ENCODE data around the gene SLCO2B1. TPM values are rescaled to one million over a fixed set of nuclear protein-coding genes. Genes with fewer than 3 reads are reported as not detected.

SLCO2B1 gene
- total RNA-seq, 2 experiments from 2014 or later: not detected

DNA sequence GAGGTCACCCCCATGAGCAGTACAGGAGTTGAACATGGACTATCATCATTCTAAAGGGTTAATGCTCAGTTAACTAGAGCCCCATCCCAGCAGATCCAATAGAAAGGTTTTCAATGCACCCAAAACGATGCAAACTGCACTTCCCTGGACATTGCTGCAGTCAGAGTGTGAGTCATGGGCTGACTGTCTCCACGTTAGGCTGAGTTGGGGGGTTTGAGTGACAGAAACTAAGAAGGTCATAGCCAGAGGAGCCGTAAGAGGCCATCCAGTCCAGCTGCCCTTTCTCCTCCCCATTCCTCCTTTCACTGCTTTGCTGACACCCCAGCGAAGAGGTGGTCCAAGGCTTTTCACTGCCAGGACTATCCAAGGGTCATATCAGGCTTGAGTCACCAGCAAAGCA is 43.7 kb upstream of the SLCO2B1 start:
- intact Hi-C loops (cut with micrococcal nuclease): no loop called here
- H3K9me3 Mint-ChIP-seq: peaks cover 8% of the 10 kb centered on the region
- TF ChIP-seq, protein P1, sequence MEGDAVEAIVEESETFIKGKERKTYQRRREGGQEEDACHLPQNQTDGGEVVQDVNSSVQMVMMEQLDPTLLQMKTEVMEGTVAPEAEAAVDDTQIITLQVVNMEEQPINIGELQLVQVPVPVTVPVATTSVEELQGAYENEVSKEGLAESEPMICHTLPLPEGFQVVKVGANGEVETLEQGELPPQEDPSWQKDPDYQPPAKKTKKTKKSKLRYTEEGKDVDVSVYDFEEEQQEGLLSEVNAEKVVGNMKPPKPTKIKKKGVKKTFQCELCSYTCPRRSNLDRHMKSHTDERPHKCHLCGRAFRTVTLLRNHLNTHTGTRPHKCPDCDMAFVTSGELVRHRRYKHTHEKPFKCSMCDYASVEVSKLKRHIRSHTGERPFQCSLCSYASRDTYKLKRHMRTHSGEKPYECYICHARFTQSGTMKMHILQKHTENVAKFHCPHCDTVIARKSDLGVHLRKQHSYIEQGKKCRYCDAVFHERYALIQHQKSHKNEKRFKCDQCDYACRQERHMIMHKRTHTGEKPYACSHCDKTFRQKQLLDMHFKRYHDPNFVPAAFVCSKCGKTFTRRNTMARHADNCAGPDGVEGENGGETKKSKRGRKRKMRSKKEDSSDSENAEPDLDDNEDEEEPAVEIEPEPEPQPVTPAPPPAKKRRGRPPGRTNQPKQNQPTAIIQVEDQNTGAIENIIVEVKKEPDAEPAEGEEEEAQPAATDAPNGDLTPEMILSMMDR (IDR thresholded peaks at IDR 0.05): no peak
- H3K4me3 Mint-ChIP-seq: no peak overlapping the region
- H3K27me3 Mint-ChIP-seq: peaks cover 23% of the 10 kb centered on the region
- POLR2A ChIA-PET: no interaction called here
- no peaks in the 10 kb centered on the region for H3K36me3 Mint-ChIP-seq (ENCODE audit: low read depth)
- no peak for DNase-seq
- peaks cover 10% of the 10 kb centered on the region for H3K4me1 Mint-ChIP-seq (ENCODE audit: low read depth)
- H3K27ac Mint-ChIP-seq: no peak overlapping the region
- ATAC-seq: no peak
- CTCF ChIA-PET: interaction anchor here (1.0 to 1.3 kb wide), 2 partner anchors 33 to 84 kb away, joined by 3 to 4 read pairs; no protein-coding TSS in a partner anchor

DNA sequence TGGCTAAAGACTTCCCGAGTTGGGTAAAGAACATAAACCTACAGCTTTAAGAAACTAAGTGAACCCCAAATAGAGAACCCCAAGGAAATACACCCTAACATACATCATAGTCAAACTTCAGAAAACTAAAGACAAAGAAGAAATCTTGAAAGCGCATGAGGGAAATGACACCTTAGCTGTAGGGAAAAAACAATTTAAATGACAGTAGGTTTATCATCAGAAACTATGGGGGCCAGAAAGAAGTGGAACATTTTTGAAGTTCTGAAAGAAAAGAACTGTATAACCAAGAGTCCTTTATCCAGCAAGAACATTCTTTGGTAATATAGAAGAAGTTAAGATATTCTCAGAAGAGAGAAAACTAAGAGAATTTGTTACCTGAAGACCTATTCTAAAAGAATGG is 38.7 kb upstream of the SLCO2B1 start:
- CTCF ChIA-PET: interaction anchor here (0.7 to 1.2 kb wide), 3 partner anchors 29 to 1008 kb away, joined by 3 to 5 read pairs (median 3); no protein-coding TSS in a partner anchor
- peaks cover 8% of the 10 kb centered on the region for H3K9me3 Mint-ChIP-seq
- H3K27me3 Mint-ChIP-seq: peaks cover 9% of the 10 kb centered on the region
- DNase-seq: no peak
- H3K4me3 Mint-ChIP-seq: no peak overlapping the region
- intact Hi-C loops (cut with micrococcal nuclease): no loop called here
- no peak overlapping the region for H3K27ac Mint-ChIP-seq
- POLR2A ChIA-PET: no interaction called here
- no peaks in the 10 kb centered on the region for H3K36me3 Mint-ChIP-seq (ENCODE audit: low read depth)
- H3K4me1 Mint-ChIP-seq (ENCODE audit: low read depth): no peaks in the 10 kb centered on the region
- TF ChIP-seq, protein P1 (IDR thresholded peaks at IDR 0.05): no peak
- no peak for ATAC-seq

GRCh38 chr11:75113030-75113429 is 37.9 kb upstream of the SLCO2B1 start:
- ChIA-PET CTCF (no interaction called here), POLR2A (no interaction called here)
- no peaks in the 10 kb centered on the region for H3K36me3 Mint-ChIP-seq (ENCODE audit: low read depth)
- no peak for ATAC-seq
- no peak overlapping the region for H3K27ac Mint-ChIP-seq
- peaks cover 13% of the 10 kb centered on the region for H3K27me3 Mint-ChIP-seq
- intact Hi-C loops (cut with micrococcal nuclease): no loop called here
- DNase-seq: no peak
- no peaks in the 10 kb centered on the region for H3K4me1 Mint-ChIP-seq (ENCODE audit: low read depth)
- TF ChIP-seq, protein P1 (IDR thresholded peaks at IDR 0.05): no peak
- peaks cover 8% of the 10 kb centered on the region for H3K9me3 Mint-ChIP-seq
- no peak overlapping the region for H3K4me3 Mint-ChIP-seq

GRCh38 chr11:75114465-75114864 is 36.4 kb upstream of the SLCO2B1 start:
- no peaks in the 10 kb centered on the region for H3K36me3 Mint-ChIP-seq (ENCODE audit: low read depth)
- CTCF ChIA-PET: no interaction called here
- H3K4me3 Mint-ChIP-seq: no peak overlapping the region
- H3K27ac Mint-ChIP-seq: no peak overlapping the region
- DNase-seq (no peak), ATAC-seq (no peak)
- intact Hi-C loops (cut with micrococcal nuclease): no loop called here
- TF ChIP-seq, protein P1 (IDR thresholded peaks at IDR 0.05): no peak
- POLR2A ChIA-PET: no interaction called here
- no peaks in the 10 kb centered on the region for H3K4me1 Mint-ChIP-seq (ENCODE audit: low read depth)
- H3K9me3 Mint-ChIP-seq: peaks cover 12% of the 10 kb centered on the region
- peaks cover 19% of the 10 kb centered on the region for H3K27me3 Mint-ChIP-seq

DNA sequence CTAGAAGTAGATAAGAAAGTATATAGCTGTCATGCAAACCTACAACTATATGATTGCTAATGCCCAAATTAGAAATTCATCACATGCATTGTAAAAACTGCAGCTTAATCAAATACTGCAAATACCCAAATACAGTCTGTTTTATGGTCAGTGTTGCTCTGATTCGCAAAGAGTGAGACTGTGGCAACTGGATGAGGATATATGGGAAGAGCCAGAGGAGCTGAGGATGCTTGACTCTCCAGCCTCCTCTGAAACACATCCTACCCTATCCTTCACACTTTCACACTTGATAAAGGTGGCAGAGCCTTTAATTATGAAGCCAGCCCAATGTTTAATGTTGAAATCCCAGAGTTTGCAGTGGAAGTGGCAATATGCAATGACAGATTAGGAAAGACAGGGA is 32.3 kb upstream of the SLCO2B1 start:
- Mint-ChIP-seq H3K4me3 (no peak overlapping the region), H3K27me3 (peaks cover 20% of the 10 kb centered on the region), H3K4me1 (ENCODE audit: low read depth) (no peaks in the 10 kb centered on the region), H3K36me3 (ENCODE audit: low read depth) (no peaks in the 10 kb centered on the region), H3K27ac (no peak overlapping the region), H3K9me3 (peaks cover 4% of the 10 kb centered on the region)
- ATAC-seq: no peak
- intact Hi-C loops (cut with micrococcal nuclease): no loop called here
- TF ChIP-seq, protein P1 (IDR thresholded peaks at IDR 0.05): no peak
- DNase-seq: no peak
- ChIA-PET CTCF (interaction anchor here (1.2 to 1.4 kb wide), 3 partner anchors 20 to 123 kb away, joined by 3 to 4 read pairs (median 3); no protein-coding TSS in a partner anchor), POLR2A (no interaction called here)
